ENCODE results near the gene JAK1. TPM values are rescaled to one million over a fixed set of nuclear protein-coding genes. Genes with fewer than 3 reads are reported as not detected.

JAK1 gene
- total RNA-seq, 6 experiments from 2014 or later: 48.0 to 71.6 (median 66.5) TPM

- DNase-seq: no peak
- TF ChIP-seq CTCF (IDR thresholded peaks at IDR 0.05): no peak
- no peak for TF ChIP-seq POLR2A (IDR thresholded peaks at IDR 0.05)
- H3K4me3 ChIP-seq: no peak overlapping the region
- H3K27ac ChIP-seq: no peak overlapping the region
- intact Hi-C loops (cut with DNase I): no loop called here
- WGBS (ENCODE audit: insufficient coverage, low coverage, low lambda C conversion rate, missing lambda C conversion rate): 77% methylated on average over 1 of the region's 1 CpG
- no peaks in the 10 kb centered on the region for H3K4me1 ChIP-seq
- H3K27me3 ChIP-seq: no peaks in the 10 kb centered on the region
- ATAC-seq: no peak
- no peaks in the 10 kb centered on the region for H3K36me3 ChIP-seq
- H3K9me3 ChIP-seq: no peaks in the 10 kb centered on the region
Measured at GRCh38 chr1:65009176-65009575, 42.8 kb upstream of the JAK1 start.

GRCh38 chr1:65006806-65007205 is 40.5 kb upstream of the JAK1 start:
- H3K27me3 ChIP-seq: no peaks in the 10 kb centered on the region
- no peak for TF ChIP-seq POLR2A (IDR thresholded peaks at IDR 0.05)
- no peak for TF ChIP-seq CTCF (IDR thresholded peaks at IDR 0.05)
- H3K36me3 ChIP-seq: no peaks in the 10 kb centered on the region
- intact Hi-C loops (cut with DNase I): no loop called here
- no peaks in the 10 kb centered on the region for H3K9me3 ChIP-seq
- H3K27ac ChIP-seq: no peak overlapping the region
- no peak overlapping the region for H3K4me3 ChIP-seq
- H3K4me1 ChIP-seq: peaks cover 0 to 8% (median 2%) of the 10 kb centered on the region in 4 donors
- 100% methylated on average over 2 of the region's 2 CpGs for WGBS (ENCODE audit: insufficient coverage, low coverage, low lambda C conversion rate, missing lambda C conversion rate)
- no peak for ATAC-seq
- no peak for DNase-seq

GRCh38 chr1:65003316-65003664 is 36.9 kb upstream of the JAK1 start:
- H3K4me1 ChIP-seq: peaks cover 0 to 9% (median 3%) of the 10 kb centered on the region in 4 donors
- H3K4me3 ChIP-seq: peak overlapping the region; percentile 49 to 71 (median 51)
- intact Hi-C loops (cut with DNase I): no loop called here
- no peaks in the 10 kb centered on the region for H3K9me3 ChIP-seq
- H3K36me3 ChIP-seq: no peaks in the 10 kb centered on the region
- H3K27me3 ChIP-seq: no peaks in the 10 kb centered on the region
- 8% methylated on average over 11 of the region's 11 CpGs for WGBS (ENCODE audit: insufficient coverage, low coverage, low lambda C conversion rate, missing lambda C conversion rate)
- ATAC-seq (peak in 3 of 4 donors; percentile 1 to 2 (median 1)), DNase-seq (no peak)
- TF ChIP-seq CTCF (IDR thresholded peaks at IDR 0.05) (no peak), POLR2A (IDR thresholded peaks at IDR 0.05) (no peak)
- H3K27ac ChIP-seq: peak overlapping the region; percentile 94 to 95 (median 94)

- peak; percentile 87 to 91 (median 88) for ATAC-seq
- Histone ChIP-seq H3K27me3 (no peaks in the 10 kb centered on the region), H3K36me3 (no peaks in the 10 kb centered on the region), H3K4me3 (peak overlapping the region; percentile 49 to 71 (median 51)), H3K27ac (peak overlapping the region; percentile 94 to 95 (median 94)), H3K9me3 (no peaks in the 10 kb centered on the region), H3K4me1 (peaks cover 0 to 9% (median 3%) of the 10 kb centered on the region in 4 donors)
- intact Hi-C loops (cut with DNase I): no loop called here
- peak; percentile 87 for TF ChIP-seq POLR2A (IDR thresholded peaks at IDR 0.05)
- no peak for TF ChIP-seq CTCF (IDR thresholded peaks at IDR 0.05)
- peak; percentile 87 to 92 (median 87) for DNase-seq
- under 1% methylated on average over 21 of the region's 72 CpGs for WGBS (ENCODE audit: insufficient coverage, low coverage, low lambda C conversion rate, missing lambda C conversion rate)
Measured at GRCh38 chr1:65002508-65003315, 36.4 kb upstream of the JAK1 start.
